Tibial nerve (tissue), 4 donors: ENCODE results near the gene ACOXL. TPM values are rescaled to one million over a fixed set of nuclear protein-coding genes. Genes with fewer than 3 reads are reported as not detected.

Experiments
- DNase-seq, 2 donors: peaks; one replicate each; pipeline ENCODE4 v3.0.0-alpha.2; 2019; ENCODE audit warnings: low spot score in 2 of 2
- H3K27ac ChIP-seq, 4 donors: fragments of 200-600 bp; sonication (generic) in 3 of 4; one replicate each; pipeline ENCODE4 v1.5.1; 2017 to 2019; ENCODE audit warnings: mild to moderate bottlenecking in 1 of 4
- H3K27me3 ChIP-seq, 2 donors: fragments of 200-600 bp; sonication (generic) in 1 of 2; one replicate each; pipeline versions ENCODE4 v1.5.1 to v1.6.0; 2017 to 2019
- H3K36me3 ChIP-seq, 3 donors: fragments of 200-600 bp; sonication (generic); one replicate each; pipeline ENCODE4 v1.5.1; 2018 to 2019
- H3K4me1 ChIP-seq, 4 donors: fragments of 200-600 bp; sonication (generic) in 3 of 4; one replicate each; pipeline ENCODE4 v1.5.1; 2017 to 2019
- H3K4me3 ChIP-seq, 4 donors: fragments of 200-600 bp; sonication (generic) in 3 of 4; one replicate each; pipeline ENCODE4 v1.5.1; 2017 to 2019; ENCODE audit warnings: mild to moderate bottlenecking in 1 of 4, moderate library complexity in 1 of 4
- H3K9me3 ChIP-seq, 4 donors: fragments of 200-600 bp; sonication (generic) in 3 of 4; one replicate each; pipeline ENCODE4 v1.5.1; 2017 to 2019
- CTCF ChIP-seq, 5 experiments: fragments of 200-600 bp in 3 of 5; fragments of 450-650 bp in 2 of 5; sonication (generic) in 3 of 5; IDR thresholded peaks; one replicate each; pipeline ENCODE4 v1.5.1; 2016 to 2019; ENCODE audit warnings: antibody characterized with exemption in 5 of 5, mild to moderate bottlenecking in 3 of 5, moderate library complexity in 2 of 5
- EP300 ChIP-seq, 2 donors: sonication (generic); formaldehyde crosslinking; IDR thresholded peaks; one replicate each; pipeline ENCODE4 v1.6.1; 2017; ENCODE audit warnings: antibody characterized with exemption in 2 of 2, mild to moderate bottlenecking in 1 of 2
- POLR2A ChIP-seq, 2 donors: fragments of 450-650 bp; IDR thresholded peaks; one replicate each; pipeline ENCODE4 v1.6.1; 2017; ENCODE audit warnings: antibody characterized with exemption in 2 of 2, mild to moderate bottlenecking in 2 of 2, moderate library complexity in 2 of 2
- WGBS, 2 donors: methylation state at CpG; one replicate each; pipeline ENCODE4 v1.1.5; 2018; 5-methylcytosine and 5-hydroxymethylcytosine counted together
- total RNA-seq, 4 donors: library from RNA; depleted of rRNA; stranded (reverse); fragments of >200 nt; gene quantifications; one replicate each; pipeline ENCODE4 v1.1.0, GENCODE V29; 2016

ACOXL gene
- total RNA-seq, 4 donors from 2014 or later: 0.30 TPM; not detected in 3

- no peaks in the 10 kb centered on the region for H3K4me1 ChIP-seq
- no peaks in the 10 kb centered on the region for H3K36me3 ChIP-seq
- no peak overlapping the region for H3K27ac ChIP-seq
- WGBS, 2 donors: 83 to 90% methylated on average over 2 of the region's 2 CpGs
- TF ChIP-seq CTCF (IDR thresholded peaks at IDR 0.05) (no peak), EP300 (IDR thresholded peaks at IDR 0.05) (no peak), POLR2A (IDR thresholded peaks at IDR 0.05) (no peak)
- no peak overlapping the region for H3K4me3 ChIP-seq
- peaks cover 0 to 19% (median 2%) of the 10 kb centered on the region in 4 donors for H3K9me3 ChIP-seq
- H3K27me3 ChIP-seq: peaks cover 0 to 30% of the 10 kb centered on the region in 2 donors
- no peak for DNase-seq
These were observed 10.0 kb downstream of the ACOXL start for GRCh38 chr2:110742412-110742811.

- H3K9me3 ChIP-seq: peaks cover 0 to 12% (median 2%) of the 10 kb centered on the region in 4 donors
- H3K27ac ChIP-seq: no peak overlapping the region
- no peak overlapping the region for H3K4me3 ChIP-seq
- no peaks in the 10 kb centered on the region for H3K36me3 ChIP-seq
- no peak for DNase-seq
- TF ChIP-seq CTCF (IDR thresholded peaks at IDR 0.05) (no peak), POLR2A (IDR thresholded peaks at IDR 0.05) (no peak)
- 88% methylated on average over 5 of the region's 5 CpGs for WGBS, 2 donors
- H3K27me3 ChIP-seq: peaks cover 0 to 24% of the 10 kb centered on the region in 2 donors
- H3K4me1 ChIP-seq: peaks cover 0 to 7% (median 0%) of the 10 kb centered on the region in 4 donors
These were observed 11.2 kb downstream of the ACOXL start for GRCh38 chr2:110743600-110743999.

GRCh38 chr2:110744429-110744828 lies 12.1 kb downstream of the ACOXL start:
- H3K9me3 ChIP-seq: peaks cover 0 to 3% (median 0%) of the 10 kb centered on the region in 4 donors
- H3K27ac ChIP-seq: no peak overlapping the region
- no peak overlapping the region for H3K4me3 ChIP-seq
- TF ChIP-seq EP300 (IDR thresholded peaks at IDR 0.05) (no peak), CTCF (IDR thresholded peaks at IDR 0.05) (no peak), POLR2A (IDR thresholded peaks at IDR 0.05) (no peak)
- H3K27me3 ChIP-seq: peaks cover 0 to 23% of the 10 kb centered on the region in 2 donors
- no peaks in the 10 kb centered on the region for H3K36me3 ChIP-seq
- no peak for DNase-seq
- WGBS, 2 donors: 85 to 86% methylated on average over 4 of the region's 4 CpGs
- peaks cover 0 to 7% (median 0%) of the 10 kb centered on the region in 4 donors for H3K4me1 ChIP-seq

GRCh38 chr2:110745048-110745447 lies 12.7 kb downstream of the ACOXL start:
- Histone ChIP-seq H3K4me1 (peaks cover 0 to 7% (median 0%) of the 10 kb centered on the region in 4 donors), H3K9me3 (no peaks in the 10 kb centered on the region), H3K27ac (no peak overlapping the region), H3K4me3 (no peak overlapping the region), H3K36me3 (no peaks in the 10 kb centered on the region), H3K27me3 (peaks cover 0 to 17% of the 10 kb centered on the region in 2 donors)
- WGBS, 2 donors: 75 to 80% methylated on average over 2 of the region's 2 CpGs
- TF ChIP-seq CTCF (IDR thresholded peaks at IDR 0.05): no peak
- no peak for TF ChIP-seq EP300 (IDR thresholded peaks at IDR 0.05)
- no peak for TF ChIP-seq POLR2A (IDR thresholded peaks at IDR 0.05)
- no peak for DNase-seq

GRCh38 chr2:110746586-110747521 lies 14.5 kb downstream of the ACOXL start:
- Histone ChIP-seq H3K4me1 (peaks cover 0 to 7% (median 0%) of the 10 kb centered on the region in 4 donors), H3K4me3 (no peak overlapping the region), H3K27ac (no peak overlapping the region), H3K9me3 (no peaks in the 10 kb centered on the region), H3K36me3 (no peaks in the 10 kb centered on the region), H3K27me3 (peaks cover 0 to 9% of the 10 kb centered on the region in 2 donors)
- no peak for TF ChIP-seq CTCF (IDR thresholded peaks at IDR 0.05)
- TF ChIP-seq EP300 (IDR thresholded peaks at IDR 0.05): no peak
- TF ChIP-seq POLR2A (IDR thresholded peaks at IDR 0.05): no peak
- no peak for DNase-seq
- WGBS, 2 donors: 87 to 88% methylated on average over 14 of the region's 14 CpGs
